ENCODE data around the gene CHCHD6.

- TF ChIP-seq, protein P1, sequence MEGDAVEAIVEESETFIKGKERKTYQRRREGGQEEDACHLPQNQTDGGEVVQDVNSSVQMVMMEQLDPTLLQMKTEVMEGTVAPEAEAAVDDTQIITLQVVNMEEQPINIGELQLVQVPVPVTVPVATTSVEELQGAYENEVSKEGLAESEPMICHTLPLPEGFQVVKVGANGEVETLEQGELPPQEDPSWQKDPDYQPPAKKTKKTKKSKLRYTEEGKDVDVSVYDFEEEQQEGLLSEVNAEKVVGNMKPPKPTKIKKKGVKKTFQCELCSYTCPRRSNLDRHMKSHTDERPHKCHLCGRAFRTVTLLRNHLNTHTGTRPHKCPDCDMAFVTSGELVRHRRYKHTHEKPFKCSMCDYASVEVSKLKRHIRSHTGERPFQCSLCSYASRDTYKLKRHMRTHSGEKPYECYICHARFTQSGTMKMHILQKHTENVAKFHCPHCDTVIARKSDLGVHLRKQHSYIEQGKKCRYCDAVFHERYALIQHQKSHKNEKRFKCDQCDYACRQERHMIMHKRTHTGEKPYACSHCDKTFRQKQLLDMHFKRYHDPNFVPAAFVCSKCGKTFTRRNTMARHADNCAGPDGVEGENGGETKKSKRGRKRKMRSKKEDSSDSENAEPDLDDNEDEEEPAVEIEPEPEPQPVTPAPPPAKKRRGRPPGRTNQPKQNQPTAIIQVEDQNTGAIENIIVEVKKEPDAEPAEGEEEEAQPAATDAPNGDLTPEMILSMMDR (IDR thresholded peaks at IDR 0.05; ENCODE audit: low read depth, low read length, missing input control): no peak
- TF ChIP-seq GABPA (IDR thresholded peaks at IDR 0.05 in 1 of 2, conservative IDR thresholded peaks at IDR 0.05 in 1 of 2) (no peak), SP1 (IDR thresholded peaks at IDR 0.05) (no peak), HNF4A (conservative IDR thresholded peaks at IDR 0.05) (no peak), MAX (IDR thresholded peaks at IDR 0.05) (no peak), RXRA (IDR thresholded peaks at IDR 0.05) (no peak), REST (IDR thresholded peaks at IDR 0.05) (no peak), ATF3 (IDR thresholded peaks at IDR 0.05) (no peak), YY1 (IDR thresholded peaks at IDR 0.05) (no peak), RAD21 (IDR thresholded peaks at IDR 0.05) (no peak), TAF1 (conservative IDR thresholded peaks at IDR 0.05) (no peak), FOXA1 (IDR thresholded peaks at IDR 0.05) (no peak)
These were observed 214.3 kb downstream of the CHCHD6 start for GRCh38 chr3:126918355-126918821.

Data from liver (tissue), 3 donors.